HG03565 (cell line): ENCODE data around the gene PFDN2.

Experiments used
- ATAC-seq: cut with Tn5 transposase; IDR thresholded peaks from one replicate; pipeline ENCODE4 v1.9.1; 2021; ENCODE audit warnings: mild to moderate bottlenecking, moderate library complexity; ENCODE audit not compliant: unreplicated experiment

PFDN2 gene, protein sequence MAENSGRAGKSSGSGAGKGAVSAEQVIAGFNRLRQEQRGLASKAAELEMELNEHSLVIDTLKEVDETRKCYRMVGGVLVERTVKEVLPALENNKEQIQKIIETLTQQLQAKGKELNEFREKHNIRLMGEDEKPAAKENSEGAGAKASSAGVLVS

DNA sequence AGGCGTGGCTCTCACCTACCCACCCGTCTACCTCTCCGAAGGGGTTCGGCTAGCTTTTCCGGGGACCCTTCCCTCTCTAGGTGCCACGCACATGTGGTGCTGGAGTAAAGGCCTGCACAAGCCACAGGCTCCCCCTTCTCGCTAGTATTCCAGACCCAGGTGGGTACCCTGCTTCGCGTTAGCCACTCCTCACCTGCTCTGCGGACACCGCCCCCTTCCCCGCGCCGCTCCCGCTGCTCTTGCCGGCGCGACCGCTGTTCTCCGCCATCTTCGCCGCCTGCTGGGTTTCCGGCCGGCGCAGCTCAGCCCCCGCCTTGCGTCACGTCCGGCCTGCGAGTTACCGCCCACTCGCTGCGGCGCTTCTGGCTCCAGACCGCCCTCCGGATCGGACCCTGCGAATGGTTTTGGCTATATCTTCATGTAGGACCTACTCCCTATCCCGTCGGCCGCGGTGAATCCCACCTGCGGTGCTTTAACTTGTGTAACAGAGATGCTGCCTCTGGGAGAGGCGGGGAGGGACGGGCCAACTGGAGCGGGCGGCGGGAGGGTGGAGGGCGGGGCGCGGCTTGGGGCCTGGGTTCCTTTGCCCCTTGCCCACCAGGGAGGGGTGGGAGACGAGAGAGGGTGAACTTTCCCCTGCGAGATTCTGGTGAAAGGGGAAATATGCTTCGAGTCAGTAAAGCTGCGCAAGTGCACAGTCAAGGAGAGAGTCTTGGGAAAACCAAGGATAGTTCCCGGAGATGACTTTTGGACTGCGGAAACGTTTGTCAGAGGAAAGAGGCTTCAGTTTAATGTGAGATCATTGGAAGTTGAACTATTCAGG is at the start of gene PFDN2, which contains the start of gene NIT1:
TSS of gene PFDN2 (minus strand) at position 279 of the 823 bp plus-strand sequence. CDS start at position 268, 11 bp downstream.
TSS of gene NIT1 (plus strand) at position 347 of the 823 bp plus-strand sequence. CDS start at position 419, 72 bp downstream.
- ATAC-seq: peak; percentile 68

DNA sequence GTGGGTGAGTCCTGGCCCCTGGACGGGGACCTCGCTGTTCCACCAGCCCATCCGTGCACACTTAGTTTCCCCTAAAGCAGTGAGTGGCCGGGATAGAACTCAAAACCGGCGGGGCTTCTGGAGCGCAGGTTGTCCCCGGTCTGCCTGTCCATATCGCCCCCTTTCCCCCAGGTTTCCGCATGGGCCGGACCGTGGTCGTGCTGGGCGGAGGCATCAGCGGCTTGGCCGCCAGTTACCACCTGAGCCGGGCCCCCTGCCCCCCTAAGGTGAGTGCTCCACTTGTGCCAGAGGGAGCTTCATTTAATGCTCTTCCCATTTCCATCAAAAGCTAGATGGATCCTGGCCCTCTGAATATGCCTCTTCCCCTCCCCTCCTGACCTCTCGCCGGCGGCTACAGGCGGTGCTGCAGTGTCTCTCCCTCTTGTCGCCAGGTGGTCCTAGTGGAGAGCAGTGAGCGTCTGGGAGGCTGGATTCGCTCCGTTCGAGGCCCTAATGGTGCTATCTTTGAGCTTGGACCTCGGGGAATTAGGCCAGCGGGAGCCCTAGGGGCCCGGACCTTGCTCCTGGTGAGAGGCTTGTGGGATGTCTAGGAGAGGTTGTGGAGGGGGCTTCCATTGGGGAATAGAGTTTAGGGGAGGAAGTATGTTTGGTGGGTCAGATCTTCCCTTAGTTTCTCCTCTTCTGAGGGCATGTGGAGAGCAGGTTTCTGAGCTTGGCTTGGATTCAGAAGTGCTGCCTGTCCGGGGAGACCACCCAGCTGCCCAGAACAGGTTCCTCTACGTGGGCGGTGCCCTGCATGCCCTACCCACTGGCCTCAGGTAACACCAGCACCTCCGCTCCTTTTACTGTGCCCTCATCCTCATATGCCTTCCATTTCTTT is 49.1 kb upstream of the PFDN2 start:
- ATAC-seq: no peak

DNA sequence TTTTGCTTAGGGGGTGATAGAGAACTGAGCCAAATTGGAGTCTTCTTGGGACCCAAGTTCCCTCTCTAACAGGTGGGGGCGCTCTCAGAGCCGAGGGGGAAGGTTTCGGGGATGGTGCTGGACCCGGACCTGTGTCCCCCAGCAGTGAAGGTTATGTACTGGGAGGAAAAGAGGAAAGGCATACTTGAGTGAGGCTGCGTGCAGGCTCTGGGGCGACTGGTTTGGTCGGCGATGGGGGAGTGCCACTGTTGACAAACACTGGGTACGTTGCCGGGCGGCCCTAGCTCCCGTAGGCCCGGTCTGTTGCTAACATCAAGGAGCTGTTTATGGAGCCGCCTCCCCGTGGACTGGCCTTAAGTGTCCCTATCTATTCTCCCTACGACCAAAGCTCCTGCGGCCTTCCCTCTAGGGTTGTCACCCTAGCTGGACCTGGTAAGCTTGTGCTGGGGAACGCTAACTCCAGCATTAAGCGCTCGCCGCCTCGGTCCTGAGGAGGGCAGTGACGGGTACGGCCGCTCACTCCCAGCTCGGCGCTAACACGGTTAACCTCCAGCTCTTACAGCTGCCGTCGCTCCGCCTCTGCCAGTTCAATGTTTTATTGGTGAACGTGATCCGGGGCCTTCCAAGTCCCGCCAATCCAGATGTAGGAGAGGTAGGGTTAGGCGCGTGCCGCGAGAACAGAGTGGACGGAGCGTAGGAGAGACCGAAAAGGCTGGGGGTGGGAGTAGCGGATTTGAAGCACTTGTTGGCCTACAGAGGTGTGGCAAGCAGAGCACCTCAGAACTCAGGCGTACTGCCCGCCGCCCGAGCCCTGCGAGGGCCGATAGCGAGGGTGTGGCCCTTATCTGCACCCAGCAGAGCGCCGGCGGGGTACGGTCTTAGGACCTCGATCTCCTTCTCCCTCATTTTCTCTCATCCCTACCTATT is 48.2 kb upstream of the PFDN2 start, which contains the start of gene PPOX:
TSS of gene PPOX (plus strand) at position 685 of the 927 bp plus-strand sequence. CDS start 422 bp downstream, outside the sequence.
- peak; percentile 91 for ATAC-seq

DNA sequence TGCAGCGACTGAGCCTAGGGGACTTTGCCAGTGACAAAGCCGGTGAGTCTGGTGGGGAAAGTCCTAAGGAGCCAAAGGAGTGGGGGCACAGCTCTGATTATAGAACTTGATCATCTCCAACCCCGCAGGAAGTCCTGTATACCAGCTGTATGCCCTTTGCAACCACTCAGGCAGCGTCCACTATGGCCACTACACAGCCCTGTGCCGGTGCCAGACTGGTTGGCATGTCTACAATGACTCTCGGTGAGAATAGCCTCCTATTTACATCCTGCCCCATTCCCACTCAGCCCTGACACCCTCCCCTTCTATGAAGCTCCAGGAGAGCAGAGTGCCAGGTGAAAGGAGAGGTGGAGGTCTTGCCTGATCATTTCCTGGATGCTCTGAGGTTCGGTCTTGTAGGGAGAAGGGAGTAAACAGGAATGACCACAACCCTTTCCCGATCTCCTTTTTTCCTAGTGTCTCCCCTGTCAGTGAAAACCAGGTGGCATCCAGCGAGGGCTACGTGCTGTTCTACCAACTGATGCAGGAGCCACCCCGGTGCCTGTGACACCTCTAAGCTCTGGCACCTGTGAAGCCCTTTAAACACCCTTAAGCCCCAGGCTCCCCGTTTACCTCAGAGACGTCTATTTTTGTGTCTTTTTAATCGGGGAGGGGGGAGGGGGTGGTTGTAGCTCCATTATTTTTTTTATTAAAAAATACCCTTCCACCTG is 47.2 kb upstream of the PFDN2 start:
- no peak for ATAC-seq

DNA sequence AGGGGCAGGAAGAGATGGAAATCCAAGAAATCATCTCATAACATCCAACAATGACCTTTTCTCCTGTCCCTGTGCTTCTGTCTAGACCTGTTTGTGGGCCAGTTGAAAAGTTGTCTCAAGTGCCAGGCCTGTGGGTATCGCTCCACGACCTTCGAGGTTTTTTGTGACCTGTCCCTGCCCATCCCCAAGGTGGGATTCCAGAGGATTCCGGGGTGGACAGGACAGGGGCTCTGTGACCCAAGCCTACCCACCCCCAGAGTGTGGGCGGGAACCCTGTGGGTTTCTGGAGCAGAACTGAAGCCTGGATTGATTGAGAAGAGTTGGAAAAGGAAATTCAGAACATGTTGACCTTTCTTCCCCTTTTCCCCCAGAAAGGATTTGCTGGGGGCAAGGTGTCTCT is 46.0 kb upstream of the PFDN2 start:
- no peak for ATAC-seq

DNA sequence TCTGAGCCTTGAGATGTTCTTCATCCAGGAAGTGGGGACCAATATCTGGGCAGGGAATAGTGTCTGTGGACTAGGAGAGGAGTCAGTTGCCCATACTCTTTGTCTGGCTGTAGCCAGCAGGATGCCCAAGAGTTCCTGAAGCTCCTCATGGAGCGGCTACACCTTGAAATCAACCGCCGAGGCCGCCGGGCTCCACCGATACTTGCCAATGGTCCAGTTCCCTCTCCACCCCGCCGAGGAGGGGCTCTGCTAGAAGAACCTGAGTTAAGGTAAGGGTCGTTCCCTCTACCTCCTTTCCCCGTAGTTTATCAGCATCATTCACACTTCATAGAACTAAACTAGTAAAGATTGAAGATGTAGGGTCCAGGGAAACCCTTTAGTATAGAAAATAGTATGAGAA is 45.0 kb upstream of the PFDN2 start:
- ATAC-seq: no peak

DNA sequence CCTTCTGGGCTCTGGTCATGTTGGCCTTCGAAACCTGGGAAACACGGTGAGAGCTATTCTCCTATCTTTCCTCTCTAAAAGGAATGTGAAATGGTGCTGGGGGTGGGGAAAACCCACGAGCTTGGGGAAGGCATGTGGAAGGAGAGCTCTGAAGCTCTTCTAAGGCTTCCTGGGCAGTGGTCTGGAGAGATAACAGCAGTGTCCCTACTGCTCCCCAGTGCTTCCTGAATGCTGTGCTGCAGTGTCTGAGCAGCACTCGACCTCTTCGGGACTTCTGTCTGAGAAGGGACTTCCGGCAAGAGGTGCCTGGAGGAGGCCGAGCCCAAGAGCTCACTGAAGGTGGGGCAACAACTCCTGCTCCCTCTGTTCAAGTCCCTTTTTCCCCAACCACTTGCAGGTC is 44.2 kb upstream of the PFDN2 start:
- ATAC-seq: no peak

DNA sequence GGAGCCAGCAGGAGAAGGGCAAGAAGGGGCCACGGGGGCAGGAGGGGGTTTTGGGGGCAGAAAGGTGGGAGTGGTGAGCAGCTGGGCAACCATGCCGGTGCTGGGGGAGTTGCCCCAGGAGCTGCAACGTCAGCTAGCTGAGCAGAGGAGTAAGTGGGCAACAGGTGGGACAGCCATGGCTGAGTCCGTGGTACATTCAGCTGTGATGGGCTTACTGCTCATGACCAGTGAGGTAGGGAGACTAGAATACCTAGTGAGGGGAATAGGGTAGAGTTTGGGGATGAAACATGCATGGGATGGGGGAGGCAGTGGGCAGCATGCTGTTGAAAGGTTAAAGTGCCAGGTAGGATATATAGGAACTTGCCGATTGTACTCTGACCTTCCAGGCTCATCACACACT is 43.8 kb upstream of the PFDN2 start:
- ATAC-seq: no peak

DNA sequence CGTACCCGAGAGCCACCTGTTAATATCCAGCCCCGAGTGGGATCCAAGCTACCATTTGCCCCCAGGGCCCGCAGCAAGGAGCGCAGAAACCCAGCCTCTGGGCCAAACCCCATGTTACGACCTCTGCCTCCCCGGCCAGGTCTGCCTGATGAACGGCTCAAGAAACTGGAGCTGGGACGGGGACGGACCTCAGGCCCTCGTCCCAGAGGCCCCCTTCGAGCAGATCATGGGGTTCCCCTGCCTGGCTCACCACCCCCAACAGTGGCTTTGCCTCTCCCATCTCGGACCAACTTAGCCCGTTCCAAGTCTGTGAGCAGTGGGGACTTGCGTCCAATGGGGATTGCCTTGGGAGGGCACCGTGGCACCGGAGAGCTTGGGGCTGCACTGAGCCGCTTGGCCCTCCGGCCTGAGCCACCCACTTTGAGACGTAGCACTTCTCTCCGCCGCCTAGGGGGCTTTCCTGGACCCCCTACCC is 42.9 kb upstream of the PFDN2 start:
- no peak for ATAC-seq

DNA sequence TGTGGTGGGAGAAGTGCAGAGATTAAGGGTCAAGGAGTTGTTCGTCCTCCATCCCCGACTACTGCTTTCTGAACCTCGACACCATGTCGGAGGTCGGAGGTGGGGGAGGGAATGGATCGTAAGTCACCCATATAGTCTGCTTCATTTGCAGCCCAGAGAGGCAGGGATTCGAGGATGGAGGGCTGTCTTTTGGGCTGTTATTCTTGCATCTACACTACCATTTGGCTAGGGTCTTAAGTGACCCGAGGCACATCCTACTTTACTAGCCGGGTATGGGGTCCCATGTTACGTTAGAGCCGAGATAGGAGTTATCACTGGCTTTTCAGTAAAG is 42.0 kb upstream of the PFDN2 start:
- ATAC-seq: no peak

DNA sequence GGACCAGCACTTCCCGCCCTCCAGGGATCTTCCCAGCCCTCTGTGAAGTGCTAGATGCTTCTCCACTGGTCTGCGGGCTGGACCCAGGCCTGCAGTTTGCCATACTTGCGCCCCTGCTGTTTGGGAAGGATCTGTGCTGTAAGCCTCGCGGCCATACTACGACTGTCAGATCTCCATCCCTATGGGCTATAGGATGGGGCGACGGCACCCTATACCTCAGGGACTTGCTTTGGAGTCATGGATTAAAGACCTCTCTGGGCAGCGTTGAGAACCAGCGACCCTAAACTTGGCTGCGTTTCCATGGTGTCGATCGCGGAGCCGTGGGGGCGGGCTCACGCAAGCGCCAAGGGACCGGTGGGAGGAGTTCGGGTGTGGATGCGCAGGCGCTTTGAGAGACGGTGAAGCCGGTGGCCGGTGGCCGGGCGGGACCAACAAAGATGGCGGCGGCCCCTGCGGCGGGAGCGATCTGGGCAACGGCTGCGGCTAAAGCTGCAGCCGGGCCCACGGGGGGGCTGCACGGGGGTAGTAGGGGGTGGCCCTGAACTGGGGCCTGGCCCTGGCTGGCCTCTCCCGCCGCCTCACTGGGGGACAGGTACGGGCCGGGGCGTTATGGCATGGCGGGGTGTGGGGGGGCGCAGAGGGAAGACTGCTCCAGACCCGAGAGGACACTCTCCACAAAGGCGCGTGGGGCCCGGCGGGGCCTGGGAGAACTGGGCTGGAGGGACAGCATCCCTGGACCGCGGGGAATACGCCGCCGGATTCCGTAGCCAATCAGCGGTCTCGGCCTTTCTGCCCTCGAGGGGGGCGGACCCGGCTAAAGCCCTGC is 41.5 kb upstream of the PFDN2 start, which contains the start of gene USP21:
TSS of gene USP21 (plus strand) at position 414 of the 826 bp plus-strand sequence. CDS start 1,141 bp downstream, outside the sequence.
- ATAC-seq: peak; percentile 71

DNA sequence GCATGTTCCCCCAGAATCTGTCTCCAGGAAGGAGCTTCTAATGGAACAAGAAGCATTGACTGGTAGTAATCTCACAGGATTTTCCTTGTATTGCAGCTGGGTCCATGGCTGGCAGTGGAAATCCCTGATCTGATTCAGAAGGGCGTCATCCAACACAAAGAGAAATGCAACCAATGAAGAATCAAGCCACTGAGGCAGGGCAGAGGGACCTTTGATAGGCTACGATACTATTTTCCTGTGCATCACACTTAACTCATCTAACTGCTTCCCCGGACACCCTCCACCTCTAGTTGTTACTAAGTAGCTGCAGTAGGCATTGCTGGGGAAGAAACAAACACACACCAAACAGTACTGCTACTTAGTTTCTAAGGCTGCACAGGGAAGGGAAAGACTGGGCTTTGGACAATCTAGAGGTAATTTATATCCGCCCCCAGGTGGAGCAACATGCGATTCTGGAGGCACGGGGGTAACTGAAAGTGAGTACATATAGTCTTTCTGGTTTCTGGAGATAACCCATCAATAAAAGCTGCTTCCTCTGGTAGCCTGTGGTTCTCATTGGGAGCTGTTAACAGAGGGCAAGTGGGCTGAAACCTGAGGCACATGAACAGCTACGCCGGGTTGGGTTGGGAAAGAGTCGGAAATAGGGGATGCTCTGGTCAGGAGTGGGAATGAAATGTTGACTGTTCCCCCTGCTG is 40.6 kb upstream of the PFDN2 start:
- ATAC-seq: no peak

DNA sequence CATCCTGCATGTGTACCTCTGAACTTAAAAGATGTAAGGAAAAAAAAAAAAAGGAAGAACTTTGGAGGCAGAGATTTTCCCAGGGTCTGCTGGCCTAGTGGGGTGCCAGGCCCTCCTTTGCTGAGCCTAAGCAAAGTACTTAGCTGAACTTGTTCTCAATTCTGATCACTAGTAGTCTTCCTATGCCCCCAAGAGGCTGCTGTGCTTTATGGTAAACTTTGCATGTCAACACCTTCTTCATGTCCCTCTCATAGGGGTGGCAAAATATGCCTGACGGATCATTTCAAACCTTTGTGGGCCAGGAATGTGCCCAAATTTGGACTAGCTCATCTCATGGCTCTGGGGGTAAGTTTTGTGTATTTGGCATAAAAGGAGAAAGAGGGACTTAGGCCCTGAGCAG is 40.0 kb upstream of the PFDN2 start:
- ATAC-seq: no peak

DNA sequence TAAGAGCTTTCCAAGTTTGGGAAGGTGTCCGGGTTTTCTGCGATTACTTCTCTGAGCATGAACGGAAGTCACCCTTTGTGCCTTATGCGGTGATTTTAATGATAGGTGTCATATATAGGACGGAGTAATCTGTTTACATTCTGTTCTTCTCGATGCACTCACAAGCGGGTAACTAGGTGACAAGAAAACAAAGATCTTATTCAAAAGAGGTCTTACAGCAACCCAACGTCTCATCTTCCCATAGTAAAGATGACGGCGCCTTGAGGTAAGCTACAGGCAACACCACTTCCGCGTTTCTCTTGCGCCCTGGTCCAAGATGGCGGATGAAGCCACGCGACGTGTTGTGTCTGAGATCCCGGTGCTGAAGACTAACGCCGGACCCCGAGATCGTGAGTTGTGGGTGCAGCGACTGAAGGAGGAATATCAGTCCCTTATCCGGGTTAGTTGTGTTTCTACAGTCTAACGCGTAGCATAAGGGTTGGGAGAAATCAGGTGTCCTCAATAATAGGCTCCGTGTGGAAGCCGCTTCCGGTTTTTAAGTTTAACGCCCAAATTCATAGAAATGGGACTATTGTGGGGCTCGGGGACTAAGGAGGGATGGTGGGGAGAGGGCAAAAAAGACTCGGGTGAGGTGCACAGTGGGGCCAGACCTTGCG is 36.0 kb upstream of the PFDN2 start, which contains the start of gene UFC1:
TSS of gene UFC1 (plus strand) at position 297 of the 656 bp plus-strand sequence. CDS start at position 317, 20 bp downstream.
- no peak for ATAC-seq

DNA sequence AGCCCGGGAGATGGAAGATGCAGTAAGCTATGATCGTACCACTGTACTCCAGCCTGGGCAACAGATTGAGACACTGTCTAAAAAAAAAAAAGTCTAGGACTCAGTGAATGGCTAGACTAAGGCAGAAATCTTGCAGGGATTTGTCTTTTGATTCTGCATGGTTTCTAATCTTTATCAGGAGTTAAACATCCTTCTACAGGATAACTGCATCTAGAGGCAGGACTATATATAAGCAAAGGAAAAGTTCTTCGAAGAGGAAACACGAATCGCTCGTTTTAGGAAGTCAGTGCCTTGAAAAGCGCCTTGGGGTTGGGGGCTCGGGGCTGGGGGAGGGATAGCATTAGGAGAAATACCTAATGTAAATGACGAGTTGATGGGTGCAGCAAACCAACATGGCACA is 35.3 kb upstream of the PFDN2 start:
- ATAC-seq: no peak

DNA sequence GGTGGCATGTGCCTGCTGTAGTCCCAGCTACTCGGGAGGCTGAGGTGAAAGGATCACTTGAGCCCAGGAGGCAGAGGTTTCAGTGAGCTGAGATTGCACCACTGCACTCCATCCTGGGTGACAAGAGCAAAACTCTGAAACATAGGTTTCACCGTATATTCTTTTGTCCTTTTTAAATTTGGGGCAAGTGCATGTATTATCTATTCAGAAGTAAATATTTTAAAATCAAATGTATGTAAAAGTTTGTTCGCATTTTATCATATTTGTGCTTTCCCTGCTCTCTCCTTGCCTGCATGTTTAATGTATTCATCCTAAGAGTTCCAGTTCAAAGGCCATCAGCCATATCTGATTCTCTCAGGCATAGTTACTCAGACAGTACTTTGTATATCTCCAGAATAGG is 28.0 kb upstream of the PFDN2 start:
- ATAC-seq: no peak

DNA sequence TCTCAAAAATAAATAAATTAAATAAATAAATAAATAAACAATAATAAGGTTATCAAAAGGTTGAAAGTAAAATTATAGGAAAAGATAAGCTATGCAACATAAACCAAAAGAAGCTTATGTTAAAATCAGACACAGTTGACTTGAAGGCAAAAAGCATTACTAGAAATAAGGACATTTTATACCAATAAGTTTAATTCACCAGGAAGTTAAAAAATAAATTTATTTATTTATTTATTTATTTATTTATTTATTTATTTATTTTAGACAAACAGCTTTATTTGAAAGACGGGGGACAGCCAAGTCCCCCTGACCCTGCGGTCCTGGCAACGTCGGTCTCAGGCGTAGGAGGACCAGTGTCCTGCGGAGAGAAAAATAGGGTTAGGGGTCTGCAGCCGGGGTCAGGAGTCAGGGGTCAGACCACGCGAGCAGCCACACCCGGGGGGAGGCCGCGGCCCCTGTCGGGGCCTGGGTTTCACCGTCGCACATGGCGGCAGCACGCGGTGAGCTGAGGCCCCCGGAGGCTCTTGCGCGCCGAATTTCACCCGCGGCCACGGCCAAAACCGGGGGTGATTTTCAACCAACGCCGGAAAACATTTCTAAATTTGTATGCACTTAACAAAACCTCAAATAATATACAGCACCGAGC is 23.0 kb upstream of the PFDN2 start:
- ATAC-seq: no peak
